Endothelial cell of umbilical vein (primary cell): Measurements from ENCODE around the gene STK38L. TPM values are rescaled to one million over a fixed set of nuclear protein-coding genes. Genes with fewer than 3 reads are reported as not detected.

ENCODE experiments used
- BruUV-seq: library from RNA; stranded (reverse); fragments of 400-500 nt; replicated peaks from 2 replicates; lab custom pipeline; 2021; lab: Mats Ljungman, UMichigan
- CTCF ChIA-PET: fragments of 300-600, 350-600 bp; sonication (Branson Sonifier 250); formaldehyde crosslinking; loops from one replicate; lab custom pipeline; 2021; ENCODE audit warnings: antibody characterized with exemption, inconsistent platforms; lab: Charles Lee
- POLR2A ChIA-PET: fragments of 300-600, 350-600 bp; sonication (Branson Sonifier 250); formaldehyde crosslinking; loops from one replicate; lab custom pipeline; 2021; ENCODE audit warnings: antibody characterized with exemption, inconsistent platforms; lab: Charles Lee
- DNase-seq: peaks from one replicate; pipeline ENCODE4 v3.0.0-alpha.2; 2011; ENCODE audit warnings: low read depth, low spot score
- FAIRE-seq: peaks from 2 replicates; lab custom pipeline; 2011; peaks lifted over from hg19 to GRCh38; lab: Jason Lieb, UNC
- H2AFZ ChIP-seq: 2 replicates; pipeline ENCODE4 v1.6.0; 2012; ENCODE audit warnings: low read depth, low read length, control low read depth, inconsistent platforms
- H3K27ac ChIP-seq: 2 replicates; pipeline ENCODE4 v1.5.1; 2011; ENCODE audit warnings: low read depth, mild to moderate bottlenecking, control low read depth, low read length, moderate library complexity; ENCODE audit not compliant: insufficient read depth
- H3K27me3 ChIP-seq, 2 experiments: 2 replicates each; pipeline versions ENCODE4 v1.6.0 to v1.6.1; 2011; ENCODE audit warnings: low read length in 2 of 2, mixed read lengths in 1 of 2; ENCODE audit not compliant: control insufficient read depth in 2 of 2, insufficient read depth in 2 of 2
- H3K36me3 ChIP-seq, 2 experiments: 2 replicates in 1 of 2; 3 replicates in 1 of 2; pipeline ENCODE4 v1.5.1; 2011; ENCODE audit warnings: low read length in 2 of 2, mild to moderate bottlenecking in 1 of 2, moderate library complexity in 1 of 2; ENCODE audit not compliant: control insufficient read depth in 2 of 2, insufficient read depth in 2 of 2; ENCODE audit errors: extremely low read depth in 1 of 2
- H3K4me1 ChIP-seq: 3 replicates; pipeline ENCODE4 v1.5.1; 2011; ENCODE audit warnings: mild to moderate bottlenecking, low read length; ENCODE audit not compliant: control insufficient read depth, insufficient read depth; ENCODE audit errors: extremely low read depth
- H3K4me2 ChIP-seq: 2 replicates; pipeline ENCODE4 v1.6.1; 2011; ENCODE audit warnings: low read length, control low read depth, mixed read lengths; ENCODE audit not compliant: insufficient read depth
- H3K4me3 ChIP-seq, 3 experiments: fragments of 200-600 bp in 1 of 3; sonication (generic), shearing (Covaris generic) in 1 of 3; replicated peaks in 1 of 3; 2 replicates each; pipeline ENCODE4 v1.5.1; 2011 to 2016; ENCODE audit warnings: control low read depth in 3 of 3, low read length in 3 of 3, mild to moderate bottlenecking in 2 of 3, inconsistent platforms in 1 of 3, low read depth in 1 of 3, moderate library complexity in 1 of 3; ENCODE audit not compliant: insufficient read depth in 1 of 3
- H3K79me2 ChIP-seq: 2 replicates; pipeline ENCODE4 v1.6.0; 2012; ENCODE audit warnings: low read length, inconsistent platforms; ENCODE audit not compliant: control insufficient read depth, insufficient read depth
- H3K9ac ChIP-seq: replicated peaks from 2 replicates; pipeline ENCODE3; 2011; ENCODE audit warnings: low read length, control low read depth; ENCODE audit not compliant: insufficient read depth; ENCODE audit errors: extremely low read depth
- H3K9me1 ChIP-seq: replicated peaks from 3 replicates; pipeline ENCODE4 v1.6.0; 2011; ENCODE audit warnings: mild to moderate bottlenecking, low read length; ENCODE audit not compliant: control insufficient read depth, insufficient read depth; ENCODE audit errors: extremely low read depth
- H3K9me3 ChIP-seq: replicated peaks from 2 replicates; pipeline ENCODE4 v1.5.1; 2012; ENCODE audit warnings: low read length, inconsistent platforms; ENCODE audit not compliant: control insufficient read depth, insufficient read depth
- H4K20me1 ChIP-seq: replicated peaks from 2 replicates; pipeline ENCODE3; 2011; ENCODE audit warnings: mild to moderate bottlenecking, low read length; ENCODE audit not compliant: control insufficient read depth, insufficient read depth; ENCODE audit errors: extremely low read depth
- EZH2 ChIP-seq: IDR thresholded peaks from 2 replicates; pipeline ENCODE4 v1.6.1; 2012; ENCODE audit warnings: borderline replicate concordance, low read depth, mild to moderate bottlenecking, moderate library complexity, low read length, inconsistent platforms; ENCODE audit not compliant: severe bottlenecking
- FOS ChIP-seq: IDR thresholded peaks from 2 replicates; pipeline ENCODE4 v1.6.1; 2011; ENCODE audit warnings: mild to moderate bottlenecking, low read length, moderate library complexity, borderline replicate concordance; ENCODE audit not compliant: insufficient read depth
- GATA2 ChIP-seq: IDR thresholded peaks from 2 replicates; pipeline ENCODE4 v1.7.0; 2011; ENCODE audit warnings: low read depth, mild to moderate bottlenecking, moderate library complexity, mixed read lengths, low read length; ENCODE audit not compliant: insufficient read length, insufficient read depth
- JUN ChIP-seq: IDR thresholded peaks from 2 replicates; pipeline ENCODE4 v1.6.1; 2011; ENCODE audit warnings: borderline replicate concordance, low read depth; ENCODE audit not compliant: insufficient read length, insufficient read depth
- MAX ChIP-seq: IDR thresholded peaks from 2 replicates; pipeline ENCODE4 v1.6.1; 2011; ENCODE audit not compliant: insufficient read depth, insufficient read length
- MYC ChIP-seq: IDR thresholded peaks from one replicate; pipeline ENCODE4 v1.6.1; 2011; ENCODE audit warnings: mild to moderate bottlenecking, low read depth, low read length
- POLR2A ChIP-seq: IDR thresholded peaks from 2 replicates; pipeline ENCODE4 v1.6.1; 2012; ENCODE audit warnings: low read depth, mild to moderate bottlenecking, control low read depth, low read length
- POLR2AphosphoS5 ChIP-seq: IDR thresholded peaks from 2 replicates; pipeline ENCODE4 v1.6.1; 2012; ENCODE audit warnings: low read depth, mild to moderate bottlenecking, control low read depth, low read length, moderate library complexity; ENCODE audit not compliant: insufficient read depth
- dilution Hi-C: fragments of 300-500 bp; cut with MboI; formaldehyde crosslinking; loops from one replicate; pipeline ENCODE4 v1.15.0; 2019; ENCODE audit warnings: low sequenced_read_pairs; ENCODE audit not compliant: extremely low pct_ligation_motif_present
- intact Hi-C: fragments of 100-400 bp; cut with micrococcal nuclease; formaldehyde crosslinking; loops from one replicate; pipeline ENCODE4 v1.10.0; 2022
- polyA plus RNA-seq, 4 experiments: library from polyadenylated mRNA; depleted of rRNA in 3 of 4; stranded (reverse) in 3 of 4; unstranded in 1 of 4; fragments of >200 nt; gene quantifications; 2 replicates each; pipeline versions ENCODE4 v1.2.1 to v1.2.3, GENCODE V29; 2011 to 2012; ENCODE audit warnings: missing spikeins in 1 of 4
- total RNA-seq: library from RNA; stranded (reverse); gene quantifications from 2 replicates; pipeline ENCODE4 v1.2.3, GENCODE V29; 2021
- TF ChIP-seq, protein P1 (sequence below), 2 donors: IDR thresholded peaks; 1 replicate in 1 of 2; 2 replicates in 1 of 2; pipeline ENCODE4 v1.5.1; 2011; ENCODE audit warnings: low read length in 2 of 2, mild to moderate bottlenecking in 2 of 2, moderate library complexity in 2 of 2, control low read depth in 1 of 2, inconsistent platforms in 1 of 2, low read depth in 1 of 2; ENCODE audit not compliant: insufficient read depth in 1 of 2; ENCODE audit errors: extremely low read depth in 1 of 2

Gene STK38L
- total and polyA plus RNA-seq, 2 donors (not counting 3 experiments of a cell fraction or from before 2014, with no cell fraction given) = 14.7 to 58.4 TPM

- Histone ChIP-seq H3K36me3 (peaks cover 0 to 2% of the 10 kb centered on the region in 2 experiments), H3K27me3 (no peaks in the 10 kb centered on the region), H3K9me3 (no peaks in the 10 kb centered on the region), H4K20me1 (peaks cover 10% of the 10 kb centered on the region), H2AFZ (no peak overlapping the region), H3K4me1 (no peaks in the 10 kb centered on the region), H3K27ac (no peak overlapping the region), H3K4me2 (no peak overlapping the region), H3K4me3 (no peak overlapping the region), H3K9me1 (no peaks in the 10 kb centered on the region), H3K79me2 (peaks cover 36% of the 10 kb centered on the region), H3K9ac (no peak overlapping the region)
- no TSS peak for BruUV-seq
- intact Hi-C loops = no loop called here
- DNase-seq (no peak), FAIRE-seq (no peak)
- POLR2A ChIA-PET = no interaction called here
- dilution Hi-C loops = no loop called here
- TF ChIP-seq FOS (no peak), POLR2A (no peak), POLR2AphosphoS5 (no peak), GATA2 (no peak), MAX (no peak), JUN (no peak), EZH2 (no peak), MYC (no peak)
- TF ChIP-seq, protein P1, sequence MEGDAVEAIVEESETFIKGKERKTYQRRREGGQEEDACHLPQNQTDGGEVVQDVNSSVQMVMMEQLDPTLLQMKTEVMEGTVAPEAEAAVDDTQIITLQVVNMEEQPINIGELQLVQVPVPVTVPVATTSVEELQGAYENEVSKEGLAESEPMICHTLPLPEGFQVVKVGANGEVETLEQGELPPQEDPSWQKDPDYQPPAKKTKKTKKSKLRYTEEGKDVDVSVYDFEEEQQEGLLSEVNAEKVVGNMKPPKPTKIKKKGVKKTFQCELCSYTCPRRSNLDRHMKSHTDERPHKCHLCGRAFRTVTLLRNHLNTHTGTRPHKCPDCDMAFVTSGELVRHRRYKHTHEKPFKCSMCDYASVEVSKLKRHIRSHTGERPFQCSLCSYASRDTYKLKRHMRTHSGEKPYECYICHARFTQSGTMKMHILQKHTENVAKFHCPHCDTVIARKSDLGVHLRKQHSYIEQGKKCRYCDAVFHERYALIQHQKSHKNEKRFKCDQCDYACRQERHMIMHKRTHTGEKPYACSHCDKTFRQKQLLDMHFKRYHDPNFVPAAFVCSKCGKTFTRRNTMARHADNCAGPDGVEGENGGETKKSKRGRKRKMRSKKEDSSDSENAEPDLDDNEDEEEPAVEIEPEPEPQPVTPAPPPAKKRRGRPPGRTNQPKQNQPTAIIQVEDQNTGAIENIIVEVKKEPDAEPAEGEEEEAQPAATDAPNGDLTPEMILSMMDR (IDR thresholded peaks at IDR 0.05; ENCODE audit: extremely low read depth in 1 of 2, insufficient read depth in 1 of 2, low read depth in 1 of 2, low read length in 2 of 2) = no peak
- CTCF ChIA-PET = interaction anchor here (1.5 to 1.6 kb wide), 2 partner anchors 19 to 53 kb away, joined by 4 to 6 read pairs; no protein-coding TSS in a partner anchor
Observed at GRCh38 chr12:27253347-27253746, 9.3 kb downstream of the STK38L start.
